Panc1 (cell line): ENCODE data around the gene RNF144A.

Experiments
- CTCF ChIP-seq: fragments of 450-650 bp; IDR thresholded peaks from 2 replicates; pipeline ENCODE4 v1.5.1; 2017; ENCODE audit warnings: mild to moderate bottlenecking
- POLR2AphosphoS5 ChIP-seq: IDR thresholded peaks from 2 replicates; pipeline ENCODE4 v1.6.1; 2012; ENCODE audit warnings: mild to moderate bottlenecking, low read depth, low read length, moderate library complexity
- REST ChIP-seq, 2 experiments: IDR thresholded peaks; 2 replicates each; pipeline ENCODE4 v1.6.1; 2011 to 2012; ENCODE audit warnings: low read depth in 2 of 2, control low read depth in 1 of 2, low read length in 1 of 2, mild to moderate bottlenecking in 1 of 2, moderate library complexity in 1 of 2; ENCODE audit not compliant: insufficient read depth in 1 of 2

GRCh38 chr2:6945821-6946220 lies 28.6 kb downstream of the RNF144A start:
- TF ChIP-seq POLR2AphosphoS5 (no peak), CTCF (no peak), REST (IDR thresholded peaks at IDR 0.05; ENCODE audit: insufficient read depth in 1 of 2, low read depth in 2 of 2, low read length in 1 of 2) (no peak)
